Nucleus accumbens (tissue), 56 donors: ENCODE measurements around the gene RNF152.

Experiments used
- DNase-seq, 56 donors: peaks; one replicate each; lab custom pipeline; 2025; lab: John Stamatoyannopoulos, UW

The RNF152 gene

GRCh38 chr18:61765097-61765496, 127.7 kb downstream of the RNF152 start:
- DNase-seq: no peak

GRCh38 chr18:61764381-61764780, 128.4 kb downstream of the RNF152 start:
- DNase-seq: no peak

DNA sequence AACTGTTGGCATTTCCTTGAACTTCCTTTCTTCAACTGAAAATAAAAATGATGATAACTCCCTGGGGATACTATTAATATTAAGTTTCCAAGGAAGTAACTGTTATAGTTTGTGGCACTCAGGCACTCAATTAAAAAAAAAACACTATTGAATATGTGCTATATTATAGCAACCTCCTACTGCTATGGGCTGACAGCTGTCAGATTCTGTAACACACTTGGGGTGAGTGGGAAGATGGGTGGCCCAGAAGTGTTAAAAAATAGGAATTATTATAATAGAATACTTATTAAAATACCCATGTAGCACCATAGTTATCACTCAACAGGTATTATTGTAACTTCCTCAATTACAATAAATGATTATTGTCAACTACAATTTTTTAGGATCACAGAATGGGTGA, 130.9 kb downstream of the RNF152 start:
- peak in 5 of 56 donors; percentile 1 to 39 (median 19) for DNase-seq
